ENCODE measurements around the gene CCDC196. TPM values are rescaled to one million over a fixed set of nuclear protein-coding genes. Genes with fewer than 3 reads are reported as not detected.

CCDC196 gene
- total and polyA plus RNA-seq, 2 of the 4 experiments (the other 2 are of a cell fraction) = not detected

GRCh38 chr14:66442953-66443571, 43.1 kb upstream of the CCDC196 start:
- ATAC-seq (ENCODE audit: low read depth) = no peak

More at GRCh38 chr14:66442953-66443571, 43.1 kb upstream of the CCDC196 start:
- Histone ChIP-seq H3K18ac (ENCODE audit: low read depth, low read length) (no peak overlapping the region), H2BK15ac (ENCODE audit: low read depth, low read length) (no peak overlapping the region), H3K4me1 (ENCODE audit: control insufficient read depth, insufficient read depth, low read length) (no peaks in the 10 kb centered on the region), H3K14ac (replicated peaks; ENCODE audit: low read depth, low read length) (no peak overlapping the region), H3K79me1 (ENCODE audit: low read depth in 1 of 2, low read length in 2 of 2) (no peaks in the 10 kb centered on the region), H3K36me3 (ENCODE audit: control insufficient read depth, insufficient read depth, low read length) (no peaks in the 10 kb centered on the region), H4K91ac (ENCODE audit: insufficient read depth, low read depth, low read length) (no peak overlapping the region), H3K27ac (ENCODE audit: insufficient read depth, low read length) (no peak overlapping the region), H3K27me3 (ENCODE audit: control insufficient read depth, insufficient read depth, low read length) (no peaks in the 10 kb centered on the region), H2AFZ (replicated peaks; ENCODE audit: low read length, poor library complexity) (no peak overlapping the region), H2AK9ac (replicated peaks; ENCODE audit: low read depth, low read length, poor library complexity) (no peak overlapping the region), H3K4me2 (ENCODE audit: low read depth, low read length) (no peak overlapping the region), H3K4ac (ENCODE audit: low read depth, low read length) (no peak overlapping the region), H2BK20ac (ENCODE audit: low read depth, low read length) (no peak overlapping the region), H2AK5ac (ENCODE audit: low read depth, low read length) (no peak overlapping the region), H3K56ac (ENCODE audit: extremely low read depth, insufficient read depth, low read length) (no peak overlapping the region), H2BK120ac (ENCODE audit: low read depth, low read length) (no peak overlapping the region), H4K20me1 (ENCODE audit: insufficient read depth, low read length) (no peaks in the 10 kb centered on the region), H3K9me3 (ENCODE audit: control insufficient read depth, insufficient read depth, low read length) (no peaks in the 10 kb centered on the region; the same call in 1 of the 2 replicates), H4K8ac (ENCODE audit: low read depth in 2 of 2, low read length in 2 of 2) (no peak overlapping the region), H3K9me1 (ENCODE audit: insufficient read depth, low read length) (no peaks in the 10 kb centered on the region), H2BK5ac (ENCODE audit: low read depth, low read length, poor library complexity, severe bottlenecking) (no peak overlapping the region), H3K23ac (ENCODE audit: low read depth, low read length) (no peak overlapping the region), H3K9ac (ENCODE audit: low read depth, low read length) (no peak overlapping the region), H4K5ac (ENCODE audit: low read depth, low read length) (no peak overlapping the region), H3K4me3 (ENCODE audit: insufficient read depth, low read depth, low read length) (no peak overlapping the region)
- WGBS, 2 experiments (ENCODE audit: extremely low coverage in 2 of 2, insufficient read length in 1 of 2) = no CpG with 5 or more reads among the region's 4 CpGs
- no peak for DNase-seq
- in situ Hi-C loops (cut with MboI; ENCODE audit: low sequenced_read_pairs) = no loop called here
- no peak for TF ChIP-seq FOS (IDR thresholded peaks at IDR 0.05; ENCODE audit: low read depth, low read length)
- TF ChIP-seq CHD1 (IDR thresholded peaks at IDR 0.05; ENCODE audit: low read depth, low read length) = no peak
- no peak for TF ChIP-seq SMC3 (IDR thresholded peaks at IDR 0.05; ENCODE audit: low read depth, low read length)
- no peak for TF ChIP-seq RCOR1 (IDR thresholded peaks at IDR 0.05; ENCODE audit: insufficient replicate concordance, low read length)
- TF ChIP-seq CEBPB (IDR thresholded peaks at IDR 0.05; ENCODE audit: low read depth, low read length) = no peak; the same call in 1 of the 2 replicates
- TF ChIP-seq MAFK (IDR thresholded peaks at IDR 0.05; ENCODE audit: low read depth, low read length) = no peak
- TF ChIP-seq POLR2A (IDR thresholded peaks at IDR 0.05; ENCODE audit: low read depth, low read length) = no peak
- no peak for TF ChIP-seq MAZ (IDR thresholded peaks at IDR 0.05; ENCODE audit: borderline replicate concordance, low read depth, low read length)
- TF ChIP-seq, protein P1, sequence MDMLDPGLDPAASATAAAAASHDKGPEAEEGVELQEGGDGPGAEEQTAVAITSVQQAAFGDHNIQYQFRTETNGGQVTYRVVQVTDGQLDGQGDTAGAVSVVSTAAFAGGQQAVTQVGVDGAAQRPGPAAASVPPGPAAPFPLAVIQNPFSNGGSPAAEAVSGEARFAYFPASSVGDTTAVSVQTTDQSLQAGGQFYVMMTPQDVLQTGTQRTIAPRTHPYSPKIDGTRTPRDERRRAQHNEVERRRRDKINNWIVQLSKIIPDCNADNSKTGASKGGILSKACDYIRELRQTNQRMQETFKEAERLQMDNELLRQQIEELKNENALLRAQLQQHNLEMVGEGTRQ (IDR thresholded peaks at IDR 0.05; ENCODE audit: low read depth, low read length) = no peak
- TF ChIP-seq, protein P2, sequence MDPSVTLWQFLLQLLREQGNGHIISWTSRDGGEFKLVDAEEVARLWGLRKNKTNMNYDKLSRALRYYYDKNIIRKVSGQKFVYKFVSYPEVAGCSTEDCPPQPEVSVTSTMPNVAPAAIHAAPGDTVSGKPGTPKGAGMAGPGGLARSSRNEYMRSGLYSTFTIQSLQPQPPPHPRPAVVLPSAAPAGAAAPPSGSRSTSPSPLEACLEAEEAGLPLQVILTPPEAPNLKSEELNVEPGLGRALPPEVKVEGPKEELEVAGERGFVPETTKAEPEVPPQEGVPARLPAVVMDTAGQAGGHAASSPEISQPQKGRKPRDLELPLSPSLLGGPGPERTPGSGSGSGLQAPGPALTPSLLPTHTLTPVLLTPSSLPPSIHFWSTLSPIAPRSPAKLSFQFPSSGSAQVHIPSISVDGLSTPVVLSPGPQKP (IDR thresholded peaks at IDR 0.05; ENCODE audit: borderline replicate concordance, low read depth, low read length) = no peak
- TF ChIP-seq CTCF (conservative IDR thresholded peaks at IDR 0.05; ENCODE audit: low read depth, low read length) = no peak
- TF ChIP-seq RFX5 (IDR thresholded peaks at IDR 0.05; ENCODE audit: low read depth, low read length) = no peak
- no peak for TF ChIP-seq MXI1 (IDR thresholded peaks at IDR 0.05; ENCODE audit: borderline replicate concordance, low read depth, low read length)
- no peak for TF ChIP-seq RAD21 (IDR thresholded peaks at IDR 0.05; ENCODE audit: low read length)
- TF ChIP-seq NFE2L2 (IDR thresholded peaks at IDR 0.05; ENCODE audit: low read depth, low read length) = no peak
- no peak for TF ChIP-seq BHLHE40 (IDR thresholded peaks at IDR 0.05; ENCODE audit: low read depth, low read length)
- CTCF ChIA-PET = no interaction called here
- dilution Hi-C loops (cut with HindIII; ENCODE audit: low sequenced_read_pairs, unreplicated experiment) = no loop called here
- POLR2A ChIA-PET (ENCODE audit: unreplicated experiment) = no interaction called here
- intact Hi-C loops (cut with micrococcal nuclease) = no loop called here
- BruUV-seq (replicated peaks) = no TSS peak
